ENCODE results near the gene NEDD4. TPM values are rescaled to one million over a fixed set of nuclear protein-coding genes. Genes with fewer than 3 reads are reported as not detected.
"Not testable (repeated sequence)": the region's sequence is repeated elsewhere in the genome, so short reads cannot be mapped to it uniquely, and the experiment has no call there.

NEDD4 gene
- total RNA-seq, 2 donors from 2014 or later = 7.2 to 10.0 TPM

DNA sequence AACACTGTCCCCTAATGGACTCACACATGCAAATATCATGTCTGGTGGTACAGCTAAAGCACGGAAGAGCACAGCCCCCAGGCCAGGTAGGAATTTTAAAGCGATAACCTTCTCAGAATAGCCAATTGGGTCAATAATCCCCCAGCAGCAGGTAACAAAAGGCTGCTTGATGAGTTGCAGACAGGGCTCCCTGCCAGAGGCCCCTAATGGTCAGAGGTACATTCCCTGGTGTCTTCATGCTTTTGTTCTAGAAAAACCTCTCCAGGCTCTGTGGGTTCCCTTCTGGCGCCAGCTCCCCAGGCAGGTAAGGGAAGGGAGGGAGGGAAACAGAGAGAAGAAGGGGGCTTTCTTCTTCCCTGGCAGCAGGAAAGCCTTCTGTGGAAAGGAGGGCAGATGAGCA is 207.1 kb downstream of the NEDD4 start:
- no peaks in the 10 kb centered on the region for H3K27me3 ChIP-seq
- no peaks in the 10 kb centered on the region for H3K4me1 ChIP-seq
- no peak overlapping the region for H3K4me3 ChIP-seq
- TF ChIP-seq, protein P1, sequence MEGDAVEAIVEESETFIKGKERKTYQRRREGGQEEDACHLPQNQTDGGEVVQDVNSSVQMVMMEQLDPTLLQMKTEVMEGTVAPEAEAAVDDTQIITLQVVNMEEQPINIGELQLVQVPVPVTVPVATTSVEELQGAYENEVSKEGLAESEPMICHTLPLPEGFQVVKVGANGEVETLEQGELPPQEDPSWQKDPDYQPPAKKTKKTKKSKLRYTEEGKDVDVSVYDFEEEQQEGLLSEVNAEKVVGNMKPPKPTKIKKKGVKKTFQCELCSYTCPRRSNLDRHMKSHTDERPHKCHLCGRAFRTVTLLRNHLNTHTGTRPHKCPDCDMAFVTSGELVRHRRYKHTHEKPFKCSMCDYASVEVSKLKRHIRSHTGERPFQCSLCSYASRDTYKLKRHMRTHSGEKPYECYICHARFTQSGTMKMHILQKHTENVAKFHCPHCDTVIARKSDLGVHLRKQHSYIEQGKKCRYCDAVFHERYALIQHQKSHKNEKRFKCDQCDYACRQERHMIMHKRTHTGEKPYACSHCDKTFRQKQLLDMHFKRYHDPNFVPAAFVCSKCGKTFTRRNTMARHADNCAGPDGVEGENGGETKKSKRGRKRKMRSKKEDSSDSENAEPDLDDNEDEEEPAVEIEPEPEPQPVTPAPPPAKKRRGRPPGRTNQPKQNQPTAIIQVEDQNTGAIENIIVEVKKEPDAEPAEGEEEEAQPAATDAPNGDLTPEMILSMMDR (IDR thresholded peaks at IDR 0.05) = no peak
- no peak for DNase-seq (ENCODE audit: low spot score)
- no peaks in the 10 kb centered on the region for H3K36me3 ChIP-seq
- no peaks in the 10 kb centered on the region for H3K9me3 ChIP-seq
- H3K27ac ChIP-seq = no peak overlapping the region

DNA sequence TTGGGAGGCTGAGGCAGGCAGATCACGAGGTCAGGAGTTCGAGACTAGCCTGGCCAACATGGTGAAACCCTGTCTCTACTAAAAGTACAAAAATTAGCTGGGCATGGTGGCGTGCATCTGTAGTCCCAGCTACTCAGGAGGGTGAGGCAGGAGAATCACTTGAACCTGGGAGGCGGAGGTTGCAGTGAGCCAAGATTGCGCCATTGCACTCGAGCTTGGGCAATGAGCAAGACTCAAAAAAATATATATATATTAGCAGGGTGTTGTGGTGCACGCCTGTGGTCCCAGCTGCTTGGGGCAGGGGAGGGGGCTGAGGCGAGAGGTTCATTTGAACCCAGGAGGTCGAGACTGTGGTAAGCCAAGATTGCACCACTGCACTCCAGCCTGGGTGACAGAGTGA is 207.8 kb downstream of the NEDD4 start:
- H3K27ac ChIP-seq; H3K27me3 ChIP-seq; H3K9me3 ChIP-seq; H3K36me3 ChIP-seq; H3K4me3 ChIP-seq; DNase-seq (ENCODE audit: low spot score); H3K4me1 ChIP-seq: not testable (repeated sequence)

DNA sequence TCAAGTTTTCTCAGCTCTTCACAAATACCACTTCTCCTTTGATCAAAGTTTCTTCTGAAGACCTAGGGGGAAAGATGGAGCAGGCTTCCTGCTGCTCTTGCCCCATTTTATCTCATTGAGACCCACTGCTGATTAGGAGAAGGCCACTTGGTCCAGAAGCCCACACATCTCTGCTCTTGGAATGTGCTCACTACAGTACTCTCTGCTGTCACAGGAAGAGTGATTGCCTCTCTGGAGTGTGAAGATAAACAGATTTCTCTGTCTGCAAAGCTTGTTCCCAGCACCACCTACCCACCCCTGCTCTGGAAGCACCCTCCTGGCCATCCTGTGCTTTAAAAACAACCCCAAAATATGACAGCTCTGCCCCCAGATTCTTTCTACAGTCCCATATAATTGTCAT is 209.1 kb downstream of the NEDD4 start:
- DNase-seq (ENCODE audit: low spot score) = no peak
- no peaks in the 10 kb centered on the region for H3K36me3 ChIP-seq
- no peak overlapping the region for H3K27ac ChIP-seq
- no peaks in the 10 kb centered on the region for H3K4me1 ChIP-seq
- H3K9me3 ChIP-seq = no peaks in the 10 kb centered on the region
- H3K4me3 ChIP-seq = no peak overlapping the region
- no peaks in the 10 kb centered on the region for H3K27me3 ChIP-seq
- TF ChIP-seq, protein P1 (IDR thresholded peaks at IDR 0.05) = no peak

DNA sequence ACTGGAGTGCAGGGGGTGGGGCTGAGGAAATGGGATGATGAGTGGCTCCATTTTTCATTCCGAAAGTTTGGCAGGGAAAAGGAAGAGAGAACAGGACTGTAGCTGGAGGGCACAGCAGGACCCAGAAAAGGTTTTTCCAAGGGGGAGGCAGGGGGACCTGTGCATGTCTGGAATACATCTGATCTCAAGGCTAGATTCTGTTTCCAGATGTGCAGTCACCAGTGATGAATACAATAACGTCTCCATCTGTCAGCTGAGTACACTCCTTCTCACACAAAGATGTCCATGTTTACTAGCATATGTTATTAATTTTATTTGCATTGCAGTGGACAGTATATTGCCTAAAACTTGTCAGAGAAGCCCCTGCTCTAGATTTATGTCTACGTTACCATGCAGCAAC is 210.5 kb downstream of the NEDD4 start:
- H3K36me3 ChIP-seq = no peaks in the 10 kb centered on the region
- TF ChIP-seq, protein P1 (IDR thresholded peaks at IDR 0.05) = no peak

DNA sequence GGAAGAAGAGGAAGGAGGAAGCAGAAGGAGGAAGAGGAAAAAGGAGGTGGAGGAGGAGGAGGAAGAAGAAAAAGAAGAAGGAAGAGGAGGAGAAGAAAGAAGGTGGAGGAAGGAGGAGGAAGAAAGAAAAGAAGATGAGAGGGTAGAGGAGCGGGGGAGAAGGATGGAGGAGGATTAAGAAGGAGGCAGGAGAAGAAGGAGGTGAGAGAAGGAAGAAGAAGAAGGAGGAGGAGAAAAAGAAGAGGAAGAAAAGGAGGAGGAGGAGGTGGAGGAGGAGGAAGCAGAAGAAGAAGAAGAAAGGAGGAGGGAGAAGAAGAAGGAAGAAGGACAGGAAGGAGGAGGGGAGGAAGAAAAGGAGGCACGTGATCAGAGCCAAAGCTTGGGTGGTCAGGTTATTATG is 213.1 kb downstream of the NEDD4 start:
- Histone ChIP-seq H3K9me3 (no peaks in the 10 kb centered on the region), H3K36me3 (no peaks in the 10 kb centered on the region), H3K4me3 (no peak overlapping the region), H3K27me3 (no peaks in the 10 kb centered on the region), H3K27ac (no peak overlapping the region), H3K4me1 (no peaks in the 10 kb centered on the region)
- DNase-seq (ENCODE audit: low spot score) = no peak
- TF ChIP-seq, protein P1 (IDR thresholded peaks at IDR 0.05) = no peak

More for the DNA sequence above, 210.5 kb downstream of the NEDD4 start:
- Histone ChIP-seq H3K27ac (no peak overlapping the region), H3K9me3 (no peaks in the 10 kb centered on the region), H3K27me3 (no peaks in the 10 kb centered on the region), H3K4me3 (no peak overlapping the region), H3K4me1 (no peaks in the 10 kb centered on the region)
- DNase-seq (ENCODE audit: low spot score) = no peak

DNA sequence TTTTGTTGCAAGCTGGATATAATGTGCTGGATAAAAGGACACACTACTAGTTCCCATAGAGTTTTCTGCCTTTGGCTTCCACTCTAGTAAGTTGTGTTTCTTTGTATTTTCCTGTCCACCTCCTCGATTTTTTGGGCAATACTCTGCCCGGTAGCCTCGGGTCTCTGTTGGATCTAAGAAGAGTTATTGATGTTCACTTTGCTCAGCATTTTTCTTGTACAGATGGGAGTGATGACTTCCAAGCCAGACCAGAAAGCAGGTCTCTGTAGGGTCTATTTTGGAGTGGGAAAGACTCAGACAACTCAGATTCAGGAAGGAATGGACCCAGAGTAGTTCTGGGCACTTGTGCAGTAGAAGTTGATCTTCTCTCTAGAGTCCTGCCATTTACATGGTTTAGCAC is 214.5 kb downstream of the NEDD4 start:
- Histone ChIP-seq H3K27me3 (no peaks in the 10 kb centered on the region), H3K27ac (no peak overlapping the region), H3K36me3 (no peaks in the 10 kb centered on the region), H3K4me3 (no peak overlapping the region), H3K9me3 (no peaks in the 10 kb centered on the region), H3K4me1 (no peaks in the 10 kb centered on the region)
- TF ChIP-seq, protein P1 (IDR thresholded peaks at IDR 0.05) = no peak
- DNase-seq (ENCODE audit: low spot score) = no peak
